ENCODE measurements around the gene DIS3L2. TPM values are rescaled to one million over a fixed set of nuclear protein-coding genes. Genes with fewer than 3 reads are reported as not detected.
A peak's percentile ranks its signal among the peaks of the same experiment; 100 is the strongest.
"Not testable (repeated sequence)": the region's sequence is repeated elsewhere in the genome, so short reads cannot be mapped to it uniquely, and the experiment has no call there.

DIS3L2 gene
- total RNA-seq, 1 donor from 2014 or later = 34.7 TPM

DNA sequence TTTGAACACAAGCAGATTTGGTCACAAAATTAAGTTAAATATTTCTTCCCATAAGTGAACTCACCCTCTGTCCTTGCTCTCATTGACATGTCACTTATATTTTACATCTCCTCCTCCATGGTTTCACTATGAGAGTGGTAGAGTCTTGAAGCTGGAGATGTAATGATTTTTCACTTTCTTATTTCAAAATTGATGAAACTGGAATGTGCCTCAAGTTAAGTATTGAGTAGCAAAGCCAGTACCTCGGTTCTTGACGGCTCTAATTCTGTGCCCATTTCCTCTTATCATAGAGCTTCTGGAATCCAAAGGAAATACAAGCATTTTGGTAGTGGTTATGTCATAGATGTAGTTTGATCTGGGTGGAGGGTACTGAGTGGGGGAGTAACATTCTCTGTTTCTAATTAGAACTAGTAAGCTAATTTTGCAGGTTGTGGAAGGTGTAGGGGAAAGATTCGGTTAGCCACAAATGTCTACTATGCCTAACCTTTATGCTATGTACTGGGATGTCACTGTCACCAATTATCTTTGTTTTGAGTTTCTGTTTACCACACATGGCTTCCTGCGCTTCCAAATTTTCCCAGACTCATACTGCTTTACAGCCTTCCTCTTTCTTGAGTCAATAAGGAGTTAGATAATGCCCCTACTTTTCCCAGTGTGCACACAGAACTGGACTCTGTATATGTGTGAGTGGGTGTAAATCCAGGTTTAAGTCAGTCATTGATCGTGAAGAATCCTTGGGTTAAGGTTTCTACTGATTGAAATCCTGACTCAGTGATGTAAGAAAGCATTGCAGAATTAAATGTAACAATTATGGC, 96.8 kb downstream of the DIS3L2 start:
- no peak for DNase-seq

- DNase-seq = peak; percentile 25
These were observed 97.4 kb downstream of the DIS3L2 start for GRCh38 chr2:232058931-232059330.

- DNase-seq = peak; percentile 20
These were observed 99.8 kb downstream of the DIS3L2 start for GRCh38 chr2:232061265-232061664.

GRCh38 chr2:232073026-232073425, 111.5 kb downstream of the DIS3L2 start:
- peak; percentile 12 for DNase-seq

GRCh38 chr2:232073699-232074098, 112.2 kb downstream of the DIS3L2 start:
- no peak for DNase-seq

DNA sequence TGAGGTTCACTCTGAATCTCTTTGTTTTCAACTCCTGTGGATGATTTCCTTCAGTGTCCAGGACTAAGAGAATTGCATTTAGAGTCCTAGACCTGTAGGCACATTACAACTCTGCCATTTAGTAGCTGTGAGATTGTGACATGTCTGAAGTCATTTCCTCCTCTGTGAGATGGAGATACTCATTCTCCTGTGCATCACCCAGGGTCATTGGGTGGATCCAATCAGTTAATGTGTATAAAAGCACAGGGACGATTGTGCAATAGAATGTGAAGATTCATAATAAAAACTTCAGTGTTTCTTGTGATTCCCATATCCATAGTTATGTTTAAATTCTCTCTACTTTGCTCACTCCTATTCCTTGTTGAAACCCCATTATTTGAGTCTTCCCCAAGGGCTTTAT, 113.6 kb downstream of the DIS3L2 start:
- no peak for DNase-seq

GRCh38 chr2:232075859-232076258, 114.3 kb downstream of the DIS3L2 start:
- DNase-seq = no peak

DNA sequence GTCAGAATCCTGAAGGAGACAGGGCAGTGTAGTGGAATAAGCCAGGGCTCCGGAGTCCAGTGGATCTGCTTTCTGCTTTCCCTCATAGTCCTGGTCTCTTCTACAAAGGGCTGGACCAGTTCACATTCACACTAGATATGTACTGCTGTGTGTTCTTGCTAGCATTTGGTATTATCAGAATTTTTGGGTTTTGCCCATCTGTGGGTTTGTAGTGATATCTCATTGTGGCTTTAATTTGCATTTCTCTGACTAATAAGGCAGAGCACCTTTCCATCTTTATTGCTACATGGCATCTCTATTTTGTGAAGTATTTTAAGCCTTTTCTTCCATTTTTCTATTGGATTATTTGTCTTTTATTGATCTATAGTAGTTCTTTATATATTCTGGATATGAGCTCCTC, 114.8 kb downstream of the DIS3L2 start:
- DNase-seq = no peak

- DNase-seq = peak; percentile 46
These were observed 115.2 kb downstream of the DIS3L2 start for GRCh38 chr2:232076736-232077135.

- DNase-seq = no peak
These were observed 123.7 kb downstream of the DIS3L2 start for GRCh38 chr2:232085164-232085563.

GRCh38 chr2:232085826-232086425, 124.4 kb downstream of the DIS3L2 start:
- DNase-seq = no peak

- DNase-seq = no peak
These were observed 127.3 kb downstream of the DIS3L2 start for GRCh38 chr2:232088771-232089170.

DNA sequence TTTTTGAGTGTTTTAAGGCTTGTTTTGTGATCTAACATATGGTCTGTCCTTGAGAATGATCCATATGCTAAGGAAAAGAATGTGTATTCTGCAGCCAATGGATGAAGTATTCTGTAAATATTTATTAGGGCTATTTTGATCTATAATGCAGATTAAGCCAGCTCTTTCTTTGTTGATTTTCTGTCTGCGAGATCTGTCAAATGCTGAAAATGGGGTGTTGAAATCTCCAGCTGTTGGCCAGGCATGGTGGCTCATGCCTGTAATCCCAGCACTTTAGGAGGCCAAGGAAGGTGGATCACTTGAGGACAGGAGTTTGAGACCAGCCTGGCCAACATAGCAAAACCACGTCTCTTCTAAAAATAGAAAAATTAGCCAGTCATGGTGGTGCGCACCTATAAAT, 132.7 kb downstream of the DIS3L2 start:
- peak; percentile 12 for DNase-seq

DNA sequence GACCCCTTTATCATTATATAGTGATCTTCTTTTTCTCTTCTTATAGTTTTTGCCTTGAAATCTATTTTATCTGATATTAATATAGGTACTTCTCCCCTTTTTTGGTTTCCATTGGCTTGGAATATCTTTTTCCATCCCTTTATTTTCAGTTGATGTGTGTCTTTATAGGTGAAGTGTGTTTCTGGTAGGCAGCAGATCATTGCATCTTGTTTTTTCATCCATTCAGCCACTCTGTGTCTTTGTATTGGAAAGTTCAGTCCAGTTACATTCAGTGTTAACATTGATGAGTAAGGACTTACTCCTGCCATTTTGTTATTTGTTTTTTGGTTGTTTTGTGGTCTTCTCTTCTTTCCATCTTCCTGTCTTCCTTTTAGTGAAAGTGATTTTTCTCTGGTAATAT, 133.4 kb downstream of the DIS3L2 start:
- DNase-seq = no peak

- no peak for DNase-seq
These were observed 135.7 kb downstream of the DIS3L2 start for GRCh38 chr2:232097260-232097659.

GRCh38 chr2:232097758-232098157, 136.2 kb downstream of the DIS3L2 start:
- DNase-seq = no peak

DNA sequence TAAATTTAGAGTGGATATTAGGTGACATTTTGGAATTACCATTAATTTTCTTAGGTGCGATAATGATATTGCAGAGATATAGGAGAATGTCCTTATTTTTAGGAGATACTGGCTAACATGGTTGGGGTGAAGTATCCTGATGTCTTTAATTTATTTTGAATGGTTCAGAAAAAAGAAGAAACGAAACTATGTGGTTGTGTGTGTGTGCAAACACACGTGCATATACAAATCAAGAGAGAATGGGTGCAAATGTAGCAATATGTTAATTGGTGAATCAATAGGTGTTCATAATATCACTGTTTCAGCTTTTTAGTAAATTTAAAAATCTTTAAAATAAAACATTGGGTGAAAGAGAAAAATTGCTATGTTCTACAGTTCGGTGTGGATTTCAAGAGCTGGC, 140.9 kb downstream of the DIS3L2 start:
- DNase-seq = no peak

DNA sequence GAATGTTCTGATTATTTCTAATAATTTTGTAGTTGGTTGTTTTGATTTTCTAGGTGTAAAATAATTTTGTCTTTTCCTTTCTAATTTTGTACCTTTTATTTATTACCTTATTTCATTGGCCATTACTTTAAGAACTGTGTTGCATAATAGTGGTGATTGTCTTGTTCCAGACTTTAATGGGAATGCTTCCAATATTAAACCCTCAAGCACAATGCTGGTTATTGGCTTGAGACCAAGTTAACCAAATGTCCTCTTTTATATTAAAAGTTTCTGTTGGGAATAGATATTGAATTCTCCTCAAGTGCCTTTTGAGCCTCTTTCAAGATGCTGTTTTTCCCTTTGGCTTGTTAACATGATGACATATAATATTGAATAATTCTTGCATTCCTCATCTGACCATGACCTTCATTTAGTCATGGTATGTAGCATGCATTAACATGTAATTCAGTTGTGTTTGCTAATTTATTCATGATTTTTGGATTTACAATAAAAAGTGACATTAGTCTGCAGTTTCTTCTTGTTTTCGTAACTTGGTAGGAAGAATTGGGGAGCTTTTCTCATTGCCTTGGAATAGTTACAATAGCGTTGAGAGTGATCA, 141.7 kb downstream of the DIS3L2 start:
- peak; percentile 18 for DNase-seq

GRCh38 chr2:232104076-232104646, 142.6 kb downstream of the DIS3L2 start:
- DNase-seq = no peak

DNA sequence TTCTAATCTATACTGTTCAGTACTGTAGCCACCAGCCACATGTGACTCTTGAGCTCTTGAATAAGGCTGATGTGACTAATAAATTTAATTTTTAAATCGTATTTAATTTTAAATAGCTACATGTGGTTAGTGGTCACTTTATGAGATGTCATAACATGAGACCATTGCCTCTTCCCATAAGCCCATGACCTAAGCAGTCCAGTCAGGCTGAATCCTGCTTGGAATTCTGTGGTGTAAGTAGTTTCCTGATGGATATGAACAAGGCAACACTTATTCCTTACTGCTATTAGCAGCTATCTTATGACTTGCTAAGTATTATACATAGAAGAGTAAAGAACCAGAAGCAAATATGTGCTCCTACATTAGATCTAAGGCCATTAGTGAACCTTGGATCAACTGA, 150.0 kb downstream of the DIS3L2 start:
- no peak for DNase-seq

- no peak for DNase-seq
These were observed 152.3 kb downstream of the DIS3L2 start for GRCh38 chr2:232113821-232114220.

GRCh38 chr2:232115728-232116361, 154.3 kb downstream of the DIS3L2 start:
- DNase-seq = not testable (repeated sequence)

- DNase-seq = no peak
These were observed 155.3 kb downstream of the DIS3L2 start for GRCh38 chr2:232116852-232117251.
